ENCODE measurements around the gene RALA. TPM values are rescaled to one million over a fixed set of nuclear protein-coding genes. Genes with fewer than 3 reads are reported as not detected.
A peak's percentile ranks its signal among the peaks of the same experiment; 100 is the strongest.

RALA gene
- total and polyA plus RNA-seq, 4 donors = 9.6 to 27.2 (median 19.3) TPM

- H3K9me3 ChIP-seq (ENCODE audit: control insufficient read depth, low read length) = no peaks in the 10 kb centered on the region
- H3K4me1 ChIP-seq (ENCODE audit: control insufficient read depth in 1 of 2, insufficient read depth in 2 of 2, low read length in 2 of 2) = no peaks in the 10 kb centered on the region
- peaks cover 3 to 11% of the 10 kb centered on the region in 2 donors for H3K36me3 ChIP-seq (ENCODE audit: control insufficient read depth in 1 of 2, insufficient read depth in 2 of 2, low read length in 1 of 2)
- no peaks in the 10 kb centered on the region for H3K27me3 ChIP-seq (ENCODE audit: control insufficient read depth in 1 of 2, insufficient read depth in 2 of 2, low read length in 1 of 2)
- H3K27ac ChIP-seq (ENCODE audit: low read depth in 1 of 2, low read length in 2 of 2) = no peak overlapping the region
- ATAC-seq (ENCODE audit: low FRiP score) (no peak), DNase-seq (no peak)
- WGBS, 2 donors = 79 to 87% methylated on average over 3 of the region's 3 CpGs
- intact Hi-C loops (cut with DNase I) = no loop called here
- H3K4me3 ChIP-seq (ENCODE audit: low read length in 2 of 2) = no peak overlapping the region
Measured at GRCh38 chr7:39695852-39696586, 72.6 kb downstream of the RALA start.

GRCh38 chr7:39696631-39697030, 73.3 kb downstream of the RALA start:
- ATAC-seq (ENCODE audit: low FRiP score) (no peak), DNase-seq (no peak)
- no peaks in the 10 kb centered on the region for H3K4me1 ChIP-seq (ENCODE audit: control insufficient read depth in 1 of 2, insufficient read depth in 2 of 2, low read length in 2 of 2)
- peaks cover 3 to 11% of the 10 kb centered on the region in 2 donors for H3K36me3 ChIP-seq (ENCODE audit: control insufficient read depth in 1 of 2, insufficient read depth in 2 of 2, low read length in 1 of 2)
- no peaks in the 10 kb centered on the region for H3K27me3 ChIP-seq (ENCODE audit: control insufficient read depth in 1 of 2, insufficient read depth in 2 of 2, low read length in 1 of 2)
- no peak overlapping the region for H3K4me3 ChIP-seq (ENCODE audit: low read length in 2 of 2)
- intact Hi-C loops (cut with DNase I) = no loop called here
- H3K27ac ChIP-seq (ENCODE audit: low read depth in 1 of 2, low read length in 2 of 2) = no peak overlapping the region
- H3K9me3 ChIP-seq (ENCODE audit: control insufficient read depth, low read length) = no peaks in the 10 kb centered on the region
- WGBS, 2 donors = 51 to 63% methylated on average over 3 of the region's 3 CpGs

- H3K4me1 ChIP-seq (ENCODE audit: control insufficient read depth in 1 of 2, insufficient read depth in 2 of 2, low read length in 2 of 2) = no peaks in the 10 kb centered on the region
- 39 to 68% methylated on average over 1 of the region's 1 CpG for WGBS, 2 donors
- H3K4me3 ChIP-seq (ENCODE audit: low read length in 2 of 2) = no peak overlapping the region
- H3K9me3 ChIP-seq (ENCODE audit: control insufficient read depth, low read length) = no peaks in the 10 kb centered on the region
- no peak for DNase-seq
- no peak overlapping the region for H3K27ac ChIP-seq (ENCODE audit: low read depth in 1 of 2, low read length in 2 of 2)
- no peak for ATAC-seq (ENCODE audit: low FRiP score)
- no peaks in the 10 kb centered on the region for H3K27me3 ChIP-seq (ENCODE audit: control insufficient read depth in 1 of 2, insufficient read depth in 2 of 2, low read length in 1 of 2)
- H3K36me3 ChIP-seq (ENCODE audit: control insufficient read depth in 1 of 2, insufficient read depth in 2 of 2, low read length in 1 of 2) = peaks cover 3 to 11% of the 10 kb centered on the region in 2 donors
- intact Hi-C loops (cut with DNase I) = no loop called here
Measured at GRCh38 chr7:39697483-39697882, 74.1 kb downstream of the RALA start.

- Histone ChIP-seq H3K4me3 (ENCODE audit: low read length in 2 of 2) (no peak overlapping the region), H3K27me3 (ENCODE audit: control insufficient read depth in 1 of 2, insufficient read depth in 2 of 2, low read length in 1 of 2) (no peaks in the 10 kb centered on the region), H3K36me3 (ENCODE audit: control insufficient read depth in 1 of 2, insufficient read depth in 2 of 2, low read length in 1 of 2) (peaks cover 3 to 8% of the 10 kb centered on the region in 2 donors), H3K27ac (ENCODE audit: low read depth in 1 of 2, low read length in 2 of 2) (no peak overlapping the region), H3K9me3 (ENCODE audit: control insufficient read depth, low read length) (no peaks in the 10 kb centered on the region), H3K4me1 (ENCODE audit: control insufficient read depth in 1 of 2, insufficient read depth in 2 of 2, low read length in 2 of 2) (no peaks in the 10 kb centered on the region)
- no peak for ATAC-seq (ENCODE audit: low FRiP score)
- no peak for DNase-seq
- intact Hi-C loops (cut with DNase I) = no loop called here
- 83 to 90% methylated on average over 2 of the region's 2 CpGs for WGBS, 2 donors
Measured at GRCh38 chr7:39700165-39700564, 76.8 kb downstream of the RALA start.

GRCh38 chr7:39700932-39701331, 77.6 kb downstream of the RALA start:
- no peak for ATAC-seq (ENCODE audit: low FRiP score)
- peak in 1 of 2 donors; percentile 82 for DNase-seq

GRCh38 chr7:39702133-39702532, 78.8 kb downstream of the RALA start:
- no peaks in the 10 kb centered on the region for H3K4me1 ChIP-seq (ENCODE audit: control insufficient read depth in 1 of 2, insufficient read depth in 2 of 2, low read length in 2 of 2)
- 78 to 82% methylated on average over 4 of the region's 4 CpGs for WGBS, 2 donors
- H3K4me3 ChIP-seq (ENCODE audit: low read length in 2 of 2) = no peak overlapping the region
- no peak for ATAC-seq (ENCODE audit: low FRiP score)
- intact Hi-C loops (cut with DNase I) = no loop called here
- H3K36me3 ChIP-seq (ENCODE audit: control insufficient read depth in 1 of 2, insufficient read depth in 2 of 2, low read length in 1 of 2) = peaks cover 3 to 6% of the 10 kb centered on the region in 2 donors
- H3K27me3 ChIP-seq (ENCODE audit: control insufficient read depth in 1 of 2, insufficient read depth in 2 of 2, low read length in 1 of 2) = no peaks in the 10 kb centered on the region
- no peak for DNase-seq
- no peaks in the 10 kb centered on the region for H3K9me3 ChIP-seq (ENCODE audit: control insufficient read depth, low read length)
- no peak overlapping the region for H3K27ac ChIP-seq (ENCODE audit: low read depth in 1 of 2, low read length in 2 of 2)

More at GRCh38 chr7:39700932-39701331, 77.6 kb downstream of the RALA start:
- no peaks in the 10 kb centered on the region for H3K4me1 ChIP-seq (ENCODE audit: control insufficient read depth in 1 of 2, insufficient read depth in 2 of 2, low read length in 2 of 2)
- no peak overlapping the region for H3K4me3 ChIP-seq (ENCODE audit: low read length in 2 of 2)
- WGBS, 2 donors = 95% methylated on average over 8 of the region's 8 CpGs
- H3K27me3 ChIP-seq (ENCODE audit: control insufficient read depth in 1 of 2, insufficient read depth in 2 of 2, low read length in 1 of 2) = no peaks in the 10 kb centered on the region
- no peaks in the 10 kb centered on the region for H3K9me3 ChIP-seq (ENCODE audit: control insufficient read depth, low read length)
- no peak overlapping the region for H3K27ac ChIP-seq (ENCODE audit: low read depth in 1 of 2, low read length in 2 of 2)
- intact Hi-C loops (cut with DNase I) = loop anchor here in 1 of 2 donors (1.0 kb wide), 1 partner anchor 20 kb away; no protein-coding TSS in a partner anchor
- peaks cover 3 to 8% of the 10 kb centered on the region in 2 donors for H3K36me3 ChIP-seq (ENCODE audit: control insufficient read depth in 1 of 2, insufficient read depth in 2 of 2, low read length in 1 of 2)

- DNase-seq (no peak), ATAC-seq (ENCODE audit: low FRiP score) (no peak)
- H3K27ac ChIP-seq (ENCODE audit: low read depth in 1 of 2, low read length in 2 of 2) = no peak overlapping the region
- H3K9me3 ChIP-seq (ENCODE audit: control insufficient read depth, low read length) = no peaks in the 10 kb centered on the region
- H3K27me3 ChIP-seq (ENCODE audit: control insufficient read depth in 1 of 2, insufficient read depth in 2 of 2, low read length in 1 of 2) = no peaks in the 10 kb centered on the region
- H3K4me3 ChIP-seq (ENCODE audit: low read length in 2 of 2) = no peak overlapping the region
- WGBS, 2 donors = 64 to 66% methylated on average over 5 of the region's 5 CpGs
- H3K4me1 ChIP-seq (ENCODE audit: control insufficient read depth in 1 of 2, insufficient read depth in 2 of 2, low read length in 2 of 2) = no peaks in the 10 kb centered on the region
- peaks cover 2 to 4% of the 10 kb centered on the region in 2 donors for H3K36me3 ChIP-seq (ENCODE audit: control insufficient read depth in 1 of 2, insufficient read depth in 2 of 2, low read length in 1 of 2)
- intact Hi-C loops (cut with DNase I) = no loop called here
Measured at GRCh38 chr7:39703144-39703543, 79.8 kb downstream of the RALA start.

GRCh38 chr7:39709029-39709428, 85.7 kb downstream of the RALA start:
- DNase-seq (no peak), ATAC-seq (ENCODE audit: low FRiP score) (no peak)
- H3K36me3 ChIP-seq (ENCODE audit: control insufficient read depth in 1 of 2, insufficient read depth in 2 of 2, low read length in 1 of 2) = peaks cover 0 to 1% of the 10 kb centered on the region in 2 donors
- intact Hi-C loops (cut with DNase I) = no loop called here
- WGBS, 2 donors = 96 to 97% methylated on average over 5 of the region's 5 CpGs
- no peaks in the 10 kb centered on the region for H3K4me1 ChIP-seq (ENCODE audit: control insufficient read depth in 1 of 2, insufficient read depth in 2 of 2, low read length in 2 of 2)
- H3K27me3 ChIP-seq (ENCODE audit: control insufficient read depth in 1 of 2, insufficient read depth in 2 of 2, low read length in 1 of 2) = no peaks in the 10 kb centered on the region
- H3K4me3 ChIP-seq (ENCODE audit: low read length in 2 of 2) = no peak overlapping the region
- H3K9me3 ChIP-seq (ENCODE audit: control insufficient read depth, low read length) = no peaks in the 10 kb centered on the region
- H3K27ac ChIP-seq (ENCODE audit: low read depth in 1 of 2, low read length in 2 of 2) = no peak overlapping the region

GRCh38 chr7:39709768-39710311, 86.5 kb downstream of the RALA start:
- intact Hi-C loops (cut with DNase I) = no loop called here
- Histone ChIP-seq H3K36me3 (ENCODE audit: control insufficient read depth in 1 of 2, insufficient read depth in 2 of 2, low read length in 1 of 2) (peaks cover 0 to 1% of the 10 kb centered on the region in 2 donors), H3K4me1 (ENCODE audit: control insufficient read depth in 1 of 2, insufficient read depth in 2 of 2, low read length in 2 of 2) (no peaks in the 10 kb centered on the region), H3K4me3 (ENCODE audit: low read length in 2 of 2) (no peak overlapping the region), H3K9me3 (ENCODE audit: control insufficient read depth, low read length) (peaks cover 4% of the 10 kb centered on the region), H3K27ac (ENCODE audit: low read depth in 1 of 2, low read length in 2 of 2) (no peak overlapping the region), H3K27me3 (ENCODE audit: control insufficient read depth in 1 of 2, insufficient read depth in 2 of 2, low read length in 1 of 2) (no peaks in the 10 kb centered on the region)
- 12 to 29% methylated on average over 3 of the region's 3 CpGs for WGBS, 2 donors
- DNase-seq (peak in 1 of 2 donors; percentile 62), ATAC-seq (ENCODE audit: low FRiP score) (peak; percentile 74)

Measured in aorta (tissue), 5 donors.